Thoracic aorta (tissue), 2 donors: ENCODE measurements around the gene CNDP1. TPM values are rescaled to one million over a fixed set of nuclear protein-coding genes. Genes with fewer than 3 reads are reported as not detected.

Experiments
- ATAC-seq: fragments of 150-250 bp; one replicate; pipeline ENCODE4 v1.8.0; 2017; ENCODE audit warnings: low read depth; ENCODE audit not compliant: insufficient number of reproducible peaks, low FRiP score
- DNase-seq: peaks from one replicate; pipeline ENCODE4 v3.0.0-alpha.2; 2020; ENCODE audit warnings: low spot score
- H3K27ac ChIP-seq, 2 donors: fragments of 200-600 bp; sonication (generic); 1 replicate in 1 of 2; 2 replicates in 1 of 2; pipeline ENCODE4 v1.5.1; 2016; ENCODE audit warnings: mild to moderate bottlenecking in 2 of 2, moderate library complexity in 2 of 2
- H3K27me3 ChIP-seq: fragments of 200-600 bp; sonication (generic); replicated peaks from 2 replicates; pipeline ENCODE4 v1.6.0; 2016; ENCODE audit warnings: mild to moderate bottlenecking; ENCODE audit not compliant: insufficient read depth
- H3K36me3 ChIP-seq: fragments of 200-600 bp; sonication (generic); one replicate; pipeline ENCODE4 v1.5.1; 2016
- H3K4me1 ChIP-seq, 2 donors: fragments of 200-600 bp; sonication (generic); 1 replicate in 1 of 2; 2 replicates in 1 of 2; pipeline versions ENCODE4 v1.5.1 to v1.6.0; 2016; ENCODE audit warnings: low read depth in 2 of 2, mild to moderate bottlenecking in 1 of 2; ENCODE audit not compliant: control insufficient read depth in 1 of 2
- H3K4me3 ChIP-seq: fragments of 200-600 bp; sonication (generic); 2 replicates; pipeline ENCODE4 v1.5.1; 2016; ENCODE audit warnings: mild to moderate bottlenecking
- H3K9me3 ChIP-seq: fragments of 200-600 bp; sonication (generic); 2 replicates; pipeline ENCODE4 v1.5.1; 2016
- total RNA-seq, 2 donors: library from RNA; depleted of rRNA; stranded (reverse); fragments of >200 nt; gene quantifications; one replicate each; pipeline versions ENCODE4 v1.1.0 to v1.2.3, GENCODE V29; 2016
- TF ChIP-seq, protein P1 (sequence below): fragments of 200-600 bp; sonication (generic); IDR thresholded peaks from one replicate; pipeline ENCODE4 v1.5.1; 2019; ENCODE audit warnings: antibody characterized with exemption

CNDP1 gene
- total RNA-seq, 2 donors from 2014 or later: not detected

DNA sequence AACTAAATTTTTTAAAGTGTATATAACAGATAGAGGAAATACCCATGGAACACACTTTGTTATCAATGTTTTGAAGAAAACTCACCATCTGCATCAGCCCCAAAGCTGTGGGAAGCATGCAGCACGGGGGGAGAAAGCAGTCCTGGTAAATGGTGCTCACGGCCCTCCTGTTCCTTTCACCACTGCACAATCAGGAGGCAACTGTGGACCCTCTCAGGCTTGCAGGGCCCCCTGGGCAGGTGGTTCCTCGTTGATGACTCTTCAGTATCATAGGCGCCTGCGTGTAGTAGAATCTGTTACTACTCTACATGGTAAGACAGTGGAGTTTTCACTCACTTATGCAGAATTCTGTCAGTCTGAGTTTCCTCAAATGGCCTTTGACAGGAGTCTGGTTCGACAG, 4.9 kb upstream of the CNDP1 start:
- DNase-seq (no peak), ATAC-seq (no peak)
- TF ChIP-seq, protein P1, sequence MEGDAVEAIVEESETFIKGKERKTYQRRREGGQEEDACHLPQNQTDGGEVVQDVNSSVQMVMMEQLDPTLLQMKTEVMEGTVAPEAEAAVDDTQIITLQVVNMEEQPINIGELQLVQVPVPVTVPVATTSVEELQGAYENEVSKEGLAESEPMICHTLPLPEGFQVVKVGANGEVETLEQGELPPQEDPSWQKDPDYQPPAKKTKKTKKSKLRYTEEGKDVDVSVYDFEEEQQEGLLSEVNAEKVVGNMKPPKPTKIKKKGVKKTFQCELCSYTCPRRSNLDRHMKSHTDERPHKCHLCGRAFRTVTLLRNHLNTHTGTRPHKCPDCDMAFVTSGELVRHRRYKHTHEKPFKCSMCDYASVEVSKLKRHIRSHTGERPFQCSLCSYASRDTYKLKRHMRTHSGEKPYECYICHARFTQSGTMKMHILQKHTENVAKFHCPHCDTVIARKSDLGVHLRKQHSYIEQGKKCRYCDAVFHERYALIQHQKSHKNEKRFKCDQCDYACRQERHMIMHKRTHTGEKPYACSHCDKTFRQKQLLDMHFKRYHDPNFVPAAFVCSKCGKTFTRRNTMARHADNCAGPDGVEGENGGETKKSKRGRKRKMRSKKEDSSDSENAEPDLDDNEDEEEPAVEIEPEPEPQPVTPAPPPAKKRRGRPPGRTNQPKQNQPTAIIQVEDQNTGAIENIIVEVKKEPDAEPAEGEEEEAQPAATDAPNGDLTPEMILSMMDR: no peak
- Histone ChIP-seq H3K36me3 (no peaks in the 10 kb centered on the region), H3K9me3 (no peaks in the 10 kb centered on the region), H3K27me3 (no peaks in the 10 kb centered on the region), H3K27ac (no peak overlapping the region), H3K4me3 (no peak overlapping the region), H3K4me1 (no peaks in the 10 kb centered on the region)

GRCh38 chr18:74529811-74530583, 4.3 kb upstream of the CNDP1 start:
- ATAC-seq: no peak
- no peaks in the 10 kb centered on the region for H3K9me3 ChIP-seq
- DNase-seq: no peak

GRCh38 chr18:74530584-74530862, 3.8 kb upstream of the CNDP1 start:
- Histone ChIP-seq H3K27ac (no peak overlapping the region), H3K36me3 (no peaks in the 10 kb centered on the region), H3K4me3 (no peak overlapping the region), H3K9me3 (no peaks in the 10 kb centered on the region), H3K4me1 (no peaks in the 10 kb centered on the region), H3K27me3 (no peaks in the 10 kb centered on the region)
- DNase-seq (no peak), ATAC-seq (no peak)
- TF ChIP-seq, protein P1: no peak

More at GRCh38 chr18:74529811-74530583, 4.3 kb upstream of the CNDP1 start:
- Histone ChIP-seq H3K27me3 (no peaks in the 10 kb centered on the region), H3K4me1 (no peaks in the 10 kb centered on the region), H3K27ac (no peak overlapping the region), H3K36me3 (no peaks in the 10 kb centered on the region), H3K4me3 (no peak overlapping the region)
- TF ChIP-seq, protein P1: no peak

- TF ChIP-seq, protein P1: no peak
Measured at GRCh38 chr18:74531043-74531442, 3.3 kb upstream of the CNDP1 start.

DNA sequence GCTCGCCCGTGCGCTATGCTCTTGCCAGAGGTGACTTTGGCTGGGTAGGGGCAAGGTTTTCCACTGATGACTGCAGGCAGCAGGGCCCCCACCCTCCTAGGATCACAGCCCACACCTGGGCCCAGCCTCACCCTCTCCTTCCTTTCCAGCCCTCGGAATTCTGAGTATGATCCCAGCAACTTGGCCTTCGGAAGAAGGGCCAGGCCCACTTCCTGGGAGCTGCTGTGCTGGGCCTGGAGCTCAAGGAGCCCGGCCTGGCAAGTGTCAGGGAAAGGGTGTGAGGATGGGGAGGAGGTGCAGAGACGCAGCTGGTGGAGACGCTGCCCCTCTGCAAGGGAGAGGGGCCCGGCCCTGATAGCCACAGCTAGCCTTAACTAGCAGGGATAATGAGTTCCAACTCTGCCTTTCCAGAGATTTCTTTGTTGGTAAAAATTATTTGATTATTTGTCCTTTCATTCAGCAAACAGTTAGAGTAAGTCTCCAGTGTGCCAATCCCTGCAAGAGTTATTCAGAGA, 1.7 kb upstream of the CNDP1 start:
- Histone ChIP-seq H3K4me3 (no peak overlapping the region), H3K36me3 (no peaks in the 10 kb centered on the region), H3K27ac (no peak overlapping the region), H3K9me3 (no peaks in the 10 kb centered on the region), H3K4me1 (no peaks in the 10 kb centered on the region), H3K27me3 (no peaks in the 10 kb centered on the region)
- no peak for ATAC-seq
- DNase-seq: no peak
- TF ChIP-seq, protein P1: no peak

More at GRCh38 chr18:74531043-74531442, 3.3 kb upstream of the CNDP1 start:
- Histone ChIP-seq H3K4me3 (no peak overlapping the region), H3K9me3 (no peaks in the 10 kb centered on the region), H3K36me3 (no peaks in the 10 kb centered on the region), H3K27ac (no peak overlapping the region), H3K27me3 (no peaks in the 10 kb centered on the region), H3K4me1 (no peaks in the 10 kb centered on the region)
- ATAC-seq: no peak
- DNase-seq: no peak
